Activated naive CD4-positive, alpha-beta T cell treated with anti-CD3 and anti-CD28 coated beads, Interleukin-2, amount 10 ng/mL, durations not matched to agents 7 days and 5 days (primary cell): ENCODE results near the gene FGF19.

ENCODE experiments used
- CTCF ChIA-PET: fragments of 350-600 bp; sonication (Branson Sonifier 250); formaldehyde crosslinking; loops from one replicate; lab custom pipeline; 2021; ENCODE audit warnings: antibody characterized with exemption; lab: Charles Lee
- DNase-seq: peaks from one replicate; pipeline ENCODE4 v3.0.0-alpha.2; 2020
- H3K27ac Mint-ChIP-seq: one replicate; pipeline ENCODE4 v1.8.0; 2021; ENCODE audit warnings: mild to moderate bottlenecking, moderate library complexity, mixed read lengths
- H3K27me3 Mint-ChIP-seq: one replicate; pipeline ENCODE4 v1.8.0; 2021; ENCODE audit warnings: mild to moderate bottlenecking, mixed read lengths
- H3K36me3 Mint-ChIP-seq: one replicate; pipeline ENCODE4 v1.8.0; 2021; ENCODE audit warnings: mixed read lengths
- H3K4me1 Mint-ChIP-seq: one replicate; pipeline ENCODE4 v1.8.0; 2021; ENCODE audit warnings: mixed read lengths
- H3K4me3 Mint-ChIP-seq: one replicate; pipeline ENCODE4 v1.8.0; 2021; ENCODE audit warnings: mild to moderate bottlenecking, moderate library complexity, mixed read lengths
- H3K9me3 Mint-ChIP-seq: one replicate; pipeline ENCODE4 v1.8.0; 2021; ENCODE audit warnings: mixed read lengths

The FGF19 gene

GRCh38 chr11:69655479-69656428, 48.1 kb downstream of the FGF19 start:
- no peak for DNase-seq
- H3K4me3 Mint-ChIP-seq, result no peak overlapping the region
- H3K9me3 Mint-ChIP-seq, result no peaks in the 10 kb centered on the region
- H3K36me3 Mint-ChIP-seq, result no peaks in the 10 kb centered on the region
- no peaks in the 10 kb centered on the region for H3K4me1 Mint-ChIP-seq
- H3K27me3 Mint-ChIP-seq, result no peaks in the 10 kb centered on the region
- CTCF ChIA-PET, result interaction anchor here (1.6 to 2.2 kb wide), 2 partner anchors 9 to 15 kb away, joined by 4 to 6 read pairs; no protein-coding TSS in a partner anchor
- H3K27ac Mint-ChIP-seq, result no peak overlapping the region

GRCh38 chr11:69654660-69655478, 49.0 kb downstream of the FGF19 start:
- no peak overlapping the region for H3K4me3 Mint-ChIP-seq
- no peak overlapping the region for H3K27ac Mint-ChIP-seq
- H3K4me1 Mint-ChIP-seq, result no peaks in the 10 kb centered on the region
- no peaks in the 10 kb centered on the region for H3K27me3 Mint-ChIP-seq
- no peaks in the 10 kb centered on the region for H3K36me3 Mint-ChIP-seq
- CTCF ChIA-PET, result interaction anchor here (1.6 kb wide), 1 partner anchor 9 kb away, joined by 4 read pairs; no protein-coding TSS in a partner anchor
- DNase-seq, result no peak
- no peaks in the 10 kb centered on the region for H3K9me3 Mint-ChIP-seq

DNA sequence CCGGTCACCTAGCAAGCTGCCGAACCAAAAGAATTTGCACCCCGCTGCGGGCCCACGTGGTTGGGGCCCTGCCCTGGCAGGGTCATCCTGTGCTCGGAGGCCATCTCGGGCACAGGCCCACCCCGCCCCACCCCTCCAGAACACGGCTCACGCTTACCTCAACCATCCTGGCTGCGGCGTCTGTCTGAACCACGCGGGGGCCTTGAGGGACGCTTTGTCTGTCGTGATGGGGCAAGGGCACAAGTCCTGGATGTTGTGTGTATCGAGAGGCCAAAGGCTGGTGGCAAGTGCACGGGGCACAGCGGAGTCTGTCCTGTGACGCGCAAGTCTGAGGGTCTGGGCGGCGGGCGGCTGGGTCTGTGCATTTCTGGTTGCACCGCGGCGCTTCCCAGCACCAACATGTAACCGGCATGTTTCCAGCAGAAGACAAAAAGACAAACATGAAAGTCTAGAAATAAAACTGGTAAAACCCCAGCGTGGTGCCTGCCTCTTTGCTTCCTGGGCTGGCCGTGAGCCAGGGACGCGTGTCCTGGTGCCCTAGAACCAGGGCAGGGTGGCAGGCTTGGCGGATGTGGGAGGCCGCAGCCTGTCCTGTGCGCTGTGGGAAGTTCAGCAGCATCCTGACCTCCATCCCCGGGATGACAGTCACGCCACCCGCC, 49.7 kb downstream of the FGF19 start:
- no peaks in the 10 kb centered on the region for H3K27me3 Mint-ChIP-seq
- no peak overlapping the region for H3K4me3 Mint-ChIP-seq
- CTCF ChIA-PET, result no interaction called here
- H3K4me1 Mint-ChIP-seq, result no peaks in the 10 kb centered on the region
- no peak overlapping the region for H3K27ac Mint-ChIP-seq
- DNase-seq, result no peak
- H3K36me3 Mint-ChIP-seq, result no peaks in the 10 kb centered on the region
- H3K9me3 Mint-ChIP-seq, result no peaks in the 10 kb centered on the region

DNA sequence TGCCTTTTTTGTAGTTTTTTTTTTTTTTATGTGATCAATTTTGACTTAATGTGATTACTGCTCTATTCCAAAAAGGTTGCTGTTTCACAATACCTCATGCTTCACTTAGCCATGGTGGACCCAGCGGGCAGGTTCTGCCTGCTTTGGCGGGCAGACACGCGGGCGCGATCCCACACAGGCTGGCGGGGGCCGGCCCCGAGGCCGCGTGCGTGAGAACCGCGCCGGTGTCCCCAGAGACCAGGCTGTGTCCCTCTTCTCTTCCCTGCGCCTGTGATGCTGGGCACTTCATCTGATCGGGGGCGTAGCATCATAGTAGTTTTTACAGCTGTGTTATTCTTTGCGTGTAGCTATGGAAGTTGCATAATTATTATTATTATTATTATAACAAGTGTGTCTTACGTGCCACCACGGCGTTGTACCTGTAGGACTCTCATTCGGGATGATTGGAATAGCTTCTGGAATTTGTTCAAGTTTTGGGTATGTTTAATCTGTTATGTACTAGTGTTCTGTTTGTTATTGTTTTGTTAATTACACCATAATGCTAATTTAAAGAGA, 50.3 kb downstream of the FGF19 start:
- Mint-ChIP-seq H3K27ac (no peak overlapping the region), H3K27me3 (no peaks in the 10 kb centered on the region), H3K36me3 (no peaks in the 10 kb centered on the region), H3K4me3 (no peak overlapping the region), H3K4me1 (no peaks in the 10 kb centered on the region), H3K9me3 (no peaks in the 10 kb centered on the region)
- DNase-seq, result no peak
- CTCF ChIA-PET, result no interaction called here

GRCh38 chr11:69652999-69653398, 50.8 kb downstream of the FGF19 start:
- H3K27me3 Mint-ChIP-seq, result no peaks in the 10 kb centered on the region
- no peak overlapping the region for H3K27ac Mint-ChIP-seq
- no peak for DNase-seq
- H3K4me1 Mint-ChIP-seq, result no peaks in the 10 kb centered on the region
- no peaks in the 10 kb centered on the region for H3K36me3 Mint-ChIP-seq
- no peaks in the 10 kb centered on the region for H3K9me3 Mint-ChIP-seq
- CTCF ChIA-PET, result no interaction called here
- H3K4me3 Mint-ChIP-seq, result no peak overlapping the region

- CTCF ChIA-PET, result no interaction called here
- no peak for DNase-seq
- Mint-ChIP-seq H3K4me3 (no peak overlapping the region), H3K27ac (no peak overlapping the region), H3K9me3 (no peaks in the 10 kb centered on the region), H3K36me3 (no peaks in the 10 kb centered on the region), H3K4me1 (no peaks in the 10 kb centered on the region), H3K27me3 (no peaks in the 10 kb centered on the region)
These were observed 51.8 kb downstream of the FGF19 start for GRCh38 chr11:69651834-69652620.

DNA sequence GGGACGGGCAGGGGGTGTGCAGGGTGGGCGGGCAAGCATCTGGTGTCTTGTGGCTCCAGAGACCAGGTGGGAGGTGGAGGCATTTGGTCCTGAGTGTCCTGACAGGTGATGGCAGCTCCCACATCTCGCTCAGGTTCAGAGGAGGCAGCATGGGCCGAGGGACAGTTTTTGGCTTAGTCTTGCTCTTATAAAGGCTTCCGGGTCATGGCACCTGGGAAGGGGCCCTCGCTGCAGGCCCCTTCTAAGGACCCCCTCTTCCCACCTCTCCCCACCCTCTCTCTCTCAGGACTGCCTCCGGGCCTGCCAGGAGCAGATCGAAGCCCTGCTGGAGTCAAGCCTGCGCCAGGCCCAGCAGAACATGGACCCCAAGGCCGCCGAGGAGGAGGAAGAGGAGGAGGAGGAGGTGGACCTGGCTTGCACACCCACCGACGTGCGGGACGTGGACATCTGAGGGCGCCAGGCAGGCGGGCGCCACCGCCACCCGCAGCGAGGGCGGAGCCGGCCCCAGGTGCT, 52.9 kb downstream of the FGF19 start:
- CTCF ChIA-PET, result no interaction called here
- H3K36me3 Mint-ChIP-seq, result no peaks in the 10 kb centered on the region
- no peak overlapping the region for H3K4me3 Mint-ChIP-seq
- H3K27me3 Mint-ChIP-seq, result peaks cover 2% of the 10 kb centered on the region
- no peaks in the 10 kb centered on the region for H3K4me1 Mint-ChIP-seq
- H3K27ac Mint-ChIP-seq, result no peak overlapping the region
- no peak for DNase-seq
- no peaks in the 10 kb centered on the region for H3K9me3 Mint-ChIP-seq

DNA sequence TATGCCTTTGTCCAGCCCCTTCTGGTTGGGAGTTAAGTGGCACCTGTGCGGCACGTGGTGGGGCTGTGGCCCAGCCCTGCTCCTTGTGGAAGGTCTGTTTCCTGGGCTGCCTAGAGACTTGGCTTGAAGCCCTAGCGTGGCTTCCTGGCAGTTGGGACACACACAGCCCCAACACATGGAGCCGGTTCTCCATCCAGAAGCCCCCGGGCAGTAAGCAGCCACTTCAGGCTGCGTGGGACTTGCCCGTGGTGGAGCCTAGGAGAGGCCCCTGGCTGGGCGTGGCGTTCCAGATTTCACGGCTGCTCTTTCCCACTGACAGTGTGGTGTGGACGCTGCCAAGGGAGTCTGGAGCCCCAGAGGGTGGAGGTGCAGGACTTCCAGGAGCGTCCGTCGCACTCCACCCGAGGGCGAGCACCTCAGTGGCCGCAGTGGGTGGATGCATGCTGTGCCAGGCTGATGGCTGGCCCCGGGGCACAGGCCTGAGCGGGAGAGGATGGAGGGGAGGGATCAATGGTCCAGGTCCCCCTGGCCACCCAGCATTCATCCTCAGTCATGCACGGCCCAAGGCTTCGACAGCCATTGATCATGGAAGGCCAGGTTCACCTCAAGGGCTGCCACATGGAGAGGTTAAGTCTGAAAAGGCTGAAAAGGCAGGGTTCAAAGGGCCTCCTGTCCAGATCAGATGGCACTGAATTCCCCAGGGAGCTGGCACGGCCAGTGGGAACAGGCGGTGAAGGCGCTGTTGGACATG, 53.6 kb downstream of the FGF19 start:
- Mint-ChIP-seq H3K4me1 (no peaks in the 10 kb centered on the region), H3K9me3 (no peaks in the 10 kb centered on the region), H3K27ac (no peak overlapping the region), H3K36me3 (no peaks in the 10 kb centered on the region), H3K27me3 (peaks cover 8% of the 10 kb centered on the region), H3K4me3 (no peak overlapping the region)
- CTCF ChIA-PET, result no interaction called here
- no peak for DNase-seq

DNA sequence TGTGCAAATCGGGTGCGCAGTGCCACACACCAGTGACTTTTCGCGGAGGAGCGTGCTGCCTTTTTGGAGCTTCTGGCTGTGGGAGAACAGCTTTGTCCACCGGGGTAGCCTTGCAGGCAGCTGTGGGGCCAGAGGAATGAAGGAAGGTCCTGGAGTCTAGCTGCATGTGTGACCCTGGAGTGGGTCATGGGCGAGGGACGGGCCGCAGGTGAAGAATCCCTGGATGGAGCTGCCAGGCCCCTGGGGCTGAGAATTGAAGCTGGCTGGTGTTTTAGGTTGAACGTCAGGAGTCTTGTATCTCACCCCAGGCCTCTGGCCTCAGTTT, 54.3 kb downstream of the FGF19 start:
- CTCF ChIA-PET, result no interaction called here
- Mint-ChIP-seq H3K4me3 (no peak overlapping the region), H3K9me3 (no peaks in the 10 kb centered on the region)

DNA sequence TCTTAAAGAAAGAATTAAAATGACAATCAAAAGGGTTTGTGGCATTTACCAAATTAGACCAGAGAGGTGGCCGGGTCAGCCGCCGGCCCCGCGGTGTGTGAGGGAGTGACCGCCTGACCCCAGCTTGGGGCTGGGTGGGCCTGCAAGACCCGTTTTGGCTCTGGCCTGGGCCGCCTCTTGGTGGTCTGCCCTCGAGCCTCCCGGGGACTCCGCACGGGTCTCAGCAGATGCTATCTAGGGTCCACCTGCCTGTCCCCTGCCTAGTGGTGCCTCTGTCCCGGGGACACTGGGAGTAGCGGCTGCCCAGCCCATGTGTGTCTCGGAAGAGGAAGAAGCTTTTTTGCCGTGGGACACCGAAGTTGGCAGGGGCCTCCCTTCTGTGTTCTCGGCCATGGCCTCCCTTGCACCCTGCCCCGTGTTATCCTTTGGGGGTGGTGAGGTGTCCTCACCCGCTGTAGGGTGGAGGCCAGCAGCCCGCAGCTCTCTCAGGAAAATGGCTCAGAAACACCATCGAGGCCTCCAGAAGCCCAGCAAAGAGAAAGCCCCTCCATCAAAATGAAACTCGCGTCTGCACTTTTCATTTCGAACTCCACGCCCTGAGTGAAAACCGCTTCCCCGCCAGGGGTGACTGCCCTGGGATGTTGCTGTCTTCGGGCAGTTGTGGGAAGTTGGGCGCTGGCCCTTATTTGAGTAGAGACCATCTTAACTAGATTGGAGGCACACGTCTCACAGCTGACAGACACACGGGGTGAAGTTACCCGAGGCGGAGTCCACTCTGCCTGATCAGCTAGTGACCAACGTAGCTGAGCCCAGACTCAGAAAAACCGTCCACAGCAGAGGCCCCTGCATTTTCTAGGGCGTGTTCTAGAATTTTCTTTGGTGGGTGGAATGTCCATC, 54.9 kb downstream of the FGF19 start:
- no peak overlapping the region for H3K27ac Mint-ChIP-seq
- no peak overlapping the region for H3K4me3 Mint-ChIP-seq
- H3K27me3 Mint-ChIP-seq, result peaks cover 10% of the 10 kb centered on the region
- DNase-seq, result no peak
- H3K36me3 Mint-ChIP-seq, result no peaks in the 10 kb centered on the region
- H3K9me3 Mint-ChIP-seq, result no peaks in the 10 kb centered on the region
- CTCF ChIA-PET, result no interaction called here
- H3K4me1 Mint-ChIP-seq, result no peaks in the 10 kb centered on the region

More for the DNA sequence above, 54.3 kb downstream of the FGF19 start:
- no peak for DNase-seq
- peaks cover 8% of the 10 kb centered on the region for H3K27me3 Mint-ChIP-seq
- H3K27ac Mint-ChIP-seq, result no peak overlapping the region
- H3K4me1 Mint-ChIP-seq, result no peaks in the 10 kb centered on the region
- H3K36me3 Mint-ChIP-seq, result no peaks in the 10 kb centered on the region
